ENCODE results near the gene RMC1. TPM values are rescaled to one million over a fixed set of nuclear protein-coding genes. Genes with fewer than 3 reads are reported as not detected.

The RMC1 gene
- total RNA-seq, 1 donor from 2014 or later, result 29.0 TPM

GRCh38 chr18:23529604-23530003, 26.3 kb downstream of the RMC1 start:
- no peak for DNase-seq (ENCODE audit: low spot score)

- no peak for DNase-seq (ENCODE audit: low spot score)
Measured at GRCh38 chr18:23530195-23530594, 26.9 kb downstream of the RMC1 start.

- no peak for DNase-seq (ENCODE audit: low spot score)
Measured at GRCh38 chr18:23531912-23532311, 28.6 kb downstream of the RMC1 start.

GRCh38 chr18:23532848-23533247, 29.5 kb downstream of the RMC1 start:
- no peak for DNase-seq (ENCODE audit: low spot score)

- no peak for DNase-seq (ENCODE audit: low spot score)
Measured at GRCh38 chr18:23534276-23534675, 31.0 kb downstream of the RMC1 start.

- no peak for DNase-seq (ENCODE audit: low spot score)
Measured at GRCh38 chr18:23536204-23536603, 32.9 kb downstream of the RMC1 start.

GRCh38 chr18:23537274-23537673, 34.0 kb downstream of the RMC1 start:
- DNase-seq (ENCODE audit: low spot score), result no peak

DNA sequence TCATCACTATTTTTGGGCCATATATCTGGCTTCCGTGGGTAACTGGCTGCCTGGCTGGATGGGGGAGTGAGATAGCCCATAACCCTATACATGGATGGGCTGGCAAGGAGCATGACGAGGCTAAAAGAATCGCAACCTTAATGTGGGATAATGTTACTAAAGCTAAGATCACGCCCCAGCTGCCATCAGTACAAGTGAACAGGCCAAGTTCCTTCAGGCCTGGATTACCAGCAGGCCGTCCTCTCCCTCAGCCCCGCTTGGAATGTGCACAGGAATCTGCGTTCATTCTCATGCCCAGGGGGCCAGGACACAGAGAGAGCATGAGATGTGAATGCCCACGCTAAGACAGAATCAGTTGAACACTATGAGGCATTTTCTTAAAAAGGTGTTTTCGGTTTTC, 34.7 kb downstream of the RMC1 start:
- no peak for DNase-seq (ENCODE audit: low spot score)

DNA sequence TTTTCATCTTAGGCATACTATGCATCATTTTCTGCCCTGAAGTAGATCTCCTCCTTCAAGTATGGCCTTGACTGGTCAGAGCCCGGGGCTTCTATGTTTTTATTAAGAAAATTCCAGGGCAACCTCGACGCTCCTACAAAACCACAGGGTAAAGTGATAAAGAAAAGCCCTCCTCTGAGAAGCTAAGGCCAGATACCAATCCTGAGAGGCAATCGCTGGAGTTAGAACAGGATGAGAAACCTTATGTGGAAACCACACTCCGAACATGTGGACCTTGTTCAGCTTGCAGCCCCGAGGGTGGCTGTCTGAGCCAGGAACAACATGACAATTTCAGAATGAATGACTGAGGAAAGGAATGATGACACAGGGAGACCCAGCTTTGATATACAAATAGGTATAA, 35.6 kb downstream of the RMC1 start:
- no peak for DNase-seq (ENCODE audit: low spot score)

GRCh38 chr18:23539296-23539695, 36.0 kb downstream of the RMC1 start:
- no peak for DNase-seq (ENCODE audit: low spot score)

- DNase-seq (ENCODE audit: low spot score), result no peak
Measured at GRCh38 chr18:23539911-23540525, 36.7 kb downstream of the RMC1 start.

- no peak for DNase-seq (ENCODE audit: low spot score)
Measured at GRCh38 chr18:23540867-23541266, 37.6 kb downstream of the RMC1 start.

DNA sequence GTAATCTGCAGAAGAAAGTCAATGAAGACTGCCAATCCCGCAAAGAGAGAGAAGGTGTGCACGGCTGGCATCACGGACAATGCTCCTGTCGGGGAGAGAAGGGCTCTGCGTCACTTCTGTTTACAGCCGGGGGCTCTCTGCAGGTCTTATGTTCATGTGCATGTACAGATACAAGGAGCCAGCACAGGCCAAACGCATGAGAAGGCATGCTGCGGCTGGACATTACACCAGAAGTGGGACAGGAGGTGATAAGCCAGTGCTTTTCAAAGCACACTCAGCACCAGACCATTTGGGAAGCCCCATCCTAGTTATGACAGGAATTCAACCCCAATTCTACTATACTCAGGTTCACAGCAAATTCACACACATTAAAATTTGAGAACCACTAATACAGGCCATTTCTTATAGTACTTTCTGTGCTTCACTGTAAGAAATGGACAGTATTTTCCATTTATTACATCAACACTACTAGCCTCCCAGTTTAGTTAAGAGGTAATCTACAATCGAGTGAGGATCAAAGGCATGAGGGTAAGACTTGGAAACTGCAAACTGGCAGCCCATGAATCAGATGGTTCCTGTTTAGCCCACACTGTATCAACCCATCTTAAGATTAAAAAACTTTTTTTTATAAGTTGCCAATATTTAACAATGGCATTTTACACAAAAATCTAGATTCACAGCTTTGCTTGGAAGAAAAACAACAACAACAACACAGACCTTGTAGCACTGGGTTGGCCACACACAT, 38.2 kb downstream of the RMC1 start:
- DNase-seq (ENCODE audit: low spot score), result no peak

DNA sequence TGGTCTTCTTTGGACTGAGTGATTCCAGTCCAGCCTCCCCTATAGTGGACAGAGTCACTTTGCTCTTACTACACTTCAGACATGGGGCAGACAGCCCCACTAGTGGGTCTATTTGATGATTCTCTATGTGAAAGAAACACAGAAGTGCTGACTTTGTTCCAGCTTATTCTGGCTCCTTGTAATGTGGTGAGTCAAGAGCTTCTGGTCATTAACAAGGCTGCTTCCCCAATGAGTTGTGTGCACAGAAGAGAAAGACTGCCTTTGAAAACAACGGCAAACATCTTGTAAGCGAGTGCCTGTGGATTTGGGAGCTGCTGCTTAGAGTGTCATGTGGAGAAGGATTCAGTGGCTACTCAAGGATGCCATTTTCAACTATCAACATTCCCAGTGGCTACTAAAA, 39.1 kb downstream of the RMC1 start:
- DNase-seq (ENCODE audit: low spot score), result no peak

- DNase-seq (ENCODE audit: low spot score), result no peak
Measured at GRCh38 chr18:23545247-23545789, 42.0 kb downstream of the RMC1 start.

GRCh38 chr18:23547306-23547705, 44.0 kb downstream of the RMC1 start:
- DNase-seq (ENCODE audit: low spot score), result no peak

DNA sequence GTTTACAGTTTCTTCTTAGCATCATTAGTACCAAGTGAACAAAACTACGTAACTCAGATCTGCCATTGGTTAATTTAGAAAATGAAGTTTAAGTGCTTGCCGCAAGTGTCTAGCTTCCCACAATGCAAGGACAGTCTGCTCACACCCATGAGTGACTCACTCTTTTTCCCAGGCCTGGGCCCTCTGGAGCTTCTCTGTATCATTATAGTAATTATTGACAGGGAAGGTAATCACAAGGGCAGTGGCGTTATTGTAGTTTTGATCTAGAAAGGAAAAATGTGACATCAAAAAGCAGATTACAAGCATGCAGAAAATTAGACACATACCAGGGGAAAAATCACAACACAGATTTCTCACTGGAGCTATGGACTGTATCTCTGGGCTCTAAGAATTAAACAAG, 44.5 kb downstream of the RMC1 start:
- DNase-seq (ENCODE audit: low spot score), result no peak

- DNase-seq (ENCODE audit: low spot score), result no peak
Measured at GRCh38 chr18:23548275-23548674, 45.0 kb downstream of the RMC1 start.

GRCh38 chr18:23548719-23549118, 45.4 kb downstream of the RMC1 start:
- DNase-seq (ENCODE audit: low spot score), result no peak

GRCh38 chr18:23550898-23551297, 47.6 kb downstream of the RMC1 start:
- DNase-seq (ENCODE audit: low spot score), result no peak

- DNase-seq (ENCODE audit: low spot score), result no peak
Measured at GRCh38 chr18:23551978-23552377, 48.7 kb downstream of the RMC1 start.

DNA sequence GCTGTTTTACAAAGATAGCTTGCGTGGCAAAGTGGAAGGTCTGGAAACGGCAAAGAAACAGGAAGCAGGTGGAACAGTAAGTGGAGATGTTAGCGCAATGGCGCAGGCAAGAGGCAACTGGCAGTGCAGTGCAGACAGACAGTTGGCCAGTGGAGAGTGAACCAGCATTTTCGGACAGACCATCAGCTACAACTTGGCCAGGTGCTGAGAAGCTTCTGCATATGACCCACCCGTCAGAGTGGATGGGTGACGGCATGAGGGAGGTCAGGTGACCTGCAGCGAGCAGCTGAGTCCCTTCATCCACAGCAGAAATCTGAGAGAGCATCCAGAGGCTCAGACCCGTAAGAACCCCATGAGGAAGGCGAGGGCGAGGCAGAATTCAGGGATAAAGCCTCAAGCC, 49.2 kb downstream of the RMC1 start:
- no peak for DNase-seq (ENCODE audit: low spot score)

DNA sequence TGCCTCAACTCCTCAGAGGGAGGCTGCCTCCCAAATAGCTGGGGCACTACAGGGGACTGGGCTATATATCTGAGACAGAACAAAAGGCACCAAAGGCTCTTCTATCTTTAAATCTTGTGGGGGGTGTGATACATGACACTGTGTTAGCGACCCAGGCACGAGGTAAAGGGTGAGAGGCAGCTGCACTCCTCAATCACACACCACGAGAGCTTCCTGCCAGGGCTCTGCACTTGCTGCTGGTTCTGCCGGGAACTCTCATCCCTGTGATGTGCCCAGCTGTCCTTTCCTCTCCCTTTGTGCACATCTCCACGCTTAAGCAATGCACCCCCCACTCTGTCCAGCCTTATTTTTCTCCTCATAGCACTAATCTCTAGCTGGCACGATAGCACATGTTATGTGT, 50.6 kb downstream of the RMC1 start:
- DNase-seq (ENCODE audit: low spot score), result no peak
